NCI-H446 (cell line): Measurements from ENCODE around the gene NINJ2.

Source experiments
- DNase-seq, 2 experiments: peaks; one replicate each; lab custom pipeline; 2025; lab: John Stamatoyannopoulos, UW

Gene NINJ2

DNA sequence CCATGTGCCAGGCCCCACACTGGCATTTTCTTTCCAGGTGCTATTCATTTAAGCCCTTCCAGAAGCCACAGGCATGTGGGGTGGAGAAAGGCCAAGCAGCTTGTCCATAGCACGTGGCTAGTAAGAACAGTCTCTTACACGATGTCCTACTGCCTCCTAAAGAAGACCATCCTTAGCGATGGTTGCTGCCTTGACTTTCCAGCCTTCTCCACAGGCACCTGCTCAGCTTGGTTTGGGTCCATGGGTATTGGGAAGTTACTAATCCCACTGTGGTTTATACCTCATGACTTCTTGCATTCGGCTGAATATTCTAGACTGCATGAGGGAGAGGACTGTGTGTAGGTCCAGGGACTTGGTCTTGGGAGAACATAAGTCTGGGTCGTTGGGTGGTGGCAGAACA, 49.2 kb downstream of the NINJ2 start:
- DNase-seq = no peak

DNA sequence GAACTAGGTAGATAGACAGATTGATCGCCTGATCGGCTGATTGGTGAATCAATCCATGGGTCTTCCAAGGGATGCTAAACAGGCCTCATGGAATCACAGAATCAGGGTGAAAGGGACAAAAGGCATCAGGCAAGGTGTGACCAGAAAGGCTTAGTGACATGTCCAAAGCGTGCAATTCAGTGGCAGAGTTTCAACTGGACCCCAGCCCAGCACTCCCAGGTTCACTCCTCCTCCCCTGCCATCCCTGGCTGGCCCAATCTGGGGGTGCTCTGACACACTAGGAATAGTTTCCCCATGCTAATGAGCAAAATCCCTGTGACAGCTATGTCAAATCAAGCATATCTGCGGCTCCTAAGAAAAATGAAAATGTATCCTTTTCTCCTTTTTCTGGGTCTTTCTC, 50.4 kb downstream of the NINJ2 start:
- no peak for DNase-seq

DNA sequence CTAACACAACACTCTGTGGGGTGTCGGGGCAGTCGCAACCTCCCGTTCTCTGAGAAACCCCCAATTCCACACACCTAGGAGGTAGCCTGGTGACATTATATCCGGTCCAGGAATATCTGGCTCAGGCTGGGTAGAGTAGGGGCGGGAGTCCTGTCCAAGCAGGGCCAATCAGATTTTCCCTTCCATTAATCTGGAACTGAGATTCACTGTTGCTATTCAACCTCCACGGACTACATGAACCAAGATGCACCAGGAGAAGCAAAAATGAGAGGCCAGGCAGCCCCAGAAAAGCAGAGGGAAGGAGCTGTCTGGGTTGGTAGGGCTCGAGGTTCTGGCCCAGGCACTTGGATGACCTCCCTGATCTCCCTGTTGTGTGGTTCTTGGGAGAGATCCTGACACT, 51.0 kb downstream of the NINJ2 start:
- DNase-seq = no peak

DNA sequence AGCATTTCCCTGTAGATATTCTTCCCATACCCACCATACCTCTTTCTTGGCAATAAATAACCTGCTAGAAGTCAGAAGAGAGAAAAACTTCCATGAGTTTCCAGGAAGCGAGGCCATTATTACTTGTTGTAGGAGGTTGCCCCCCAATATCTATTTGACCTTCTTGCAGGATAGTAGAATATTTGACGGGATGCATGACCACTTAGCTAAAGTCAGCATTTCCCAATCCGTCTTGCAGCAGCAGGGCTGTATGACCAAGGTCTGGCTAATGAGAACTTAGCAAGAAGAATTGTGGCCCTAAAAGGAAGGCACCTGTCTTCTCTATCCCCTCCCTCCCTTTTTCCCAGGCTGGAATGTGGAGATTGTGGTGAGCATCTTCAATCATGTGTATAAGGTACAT, 51.5 kb downstream of the NINJ2 start:
- no peak for DNase-seq

DNA sequence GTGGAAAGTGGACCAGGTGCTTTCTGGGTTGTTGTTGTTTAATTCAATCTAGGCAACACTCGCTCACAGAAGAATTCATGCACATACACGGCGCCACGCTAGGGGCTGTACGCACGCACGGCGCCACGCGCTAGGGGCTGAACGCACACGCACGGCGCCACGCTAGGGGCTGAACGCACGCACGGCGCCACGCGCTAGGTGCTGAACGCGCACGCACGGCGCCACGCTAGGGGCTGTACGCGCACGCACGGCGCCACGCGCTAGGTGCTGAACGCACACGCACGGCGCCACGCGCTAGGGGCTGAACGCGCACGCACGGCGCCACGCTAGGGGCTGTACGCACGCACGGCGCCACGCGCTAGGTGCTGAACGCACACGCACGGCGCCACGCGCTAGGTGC, 54.3 kb downstream of the NINJ2 start:
- DNase-seq = no peak

DNA sequence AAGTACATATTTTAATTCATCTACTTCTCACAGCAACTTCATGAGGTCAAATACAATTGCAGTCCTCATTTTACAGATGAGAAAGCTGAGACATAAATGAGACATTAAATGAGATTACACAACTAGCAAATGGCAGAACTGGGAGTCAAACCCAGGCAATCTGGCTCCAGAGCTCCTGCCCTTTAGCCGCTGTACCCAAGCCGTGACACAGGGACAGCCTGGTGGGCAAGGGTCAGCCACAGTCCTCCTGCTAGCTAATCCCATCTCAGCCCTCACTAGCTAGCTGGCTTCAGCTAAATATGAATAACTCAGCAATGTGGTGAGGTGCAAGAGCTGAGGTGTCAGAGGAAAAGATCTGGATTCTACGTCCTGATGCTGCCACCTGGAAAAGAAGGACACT, 54.8 kb downstream of the NINJ2 start:
- no peak for DNase-seq

DNA sequence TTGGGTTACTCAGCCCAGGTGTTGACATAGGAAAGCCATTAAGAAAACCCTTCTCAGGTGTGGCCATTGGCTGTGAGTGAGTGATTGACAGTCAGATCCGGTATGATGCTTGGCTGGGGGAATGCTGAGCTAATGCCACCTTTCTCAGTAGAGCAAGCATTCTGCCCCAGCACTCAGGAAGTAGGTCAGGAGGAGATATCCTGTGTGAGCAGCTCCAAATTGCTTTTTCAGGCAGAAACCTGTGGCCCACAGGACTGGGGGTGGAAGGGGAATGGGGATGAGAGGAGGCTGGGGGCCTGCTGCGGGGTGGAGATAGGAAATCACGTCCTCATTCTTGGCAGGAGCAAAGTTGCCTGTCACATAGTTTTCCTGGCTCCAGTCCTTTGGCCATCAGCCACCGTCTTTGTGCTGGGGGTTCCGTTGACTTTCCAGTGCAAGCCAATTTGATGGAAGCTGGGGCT, 55.7 kb downstream of the NINJ2 start:
- DNase-seq = peak; percentile 34 to 68

DNA sequence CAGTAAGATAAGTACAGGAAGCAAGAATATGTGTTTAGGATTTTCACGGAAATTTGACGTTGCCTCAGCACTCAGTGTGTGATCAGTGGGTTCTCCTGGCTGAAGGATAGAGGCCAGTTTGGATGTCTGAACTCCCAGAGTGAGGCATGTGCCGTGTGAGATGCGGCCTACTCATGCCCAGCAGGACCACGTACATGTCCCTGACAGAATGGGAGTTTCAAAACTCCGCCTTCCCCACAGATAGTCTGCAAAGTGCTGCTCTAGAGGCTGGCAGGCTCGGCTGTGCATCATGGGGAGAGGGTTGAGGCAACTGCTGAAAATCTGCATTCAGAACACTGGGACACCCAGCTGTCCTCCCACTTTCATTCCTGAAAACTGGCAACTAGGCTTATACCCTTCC, 58.3 kb downstream of the NINJ2 start:
- DNase-seq = no peak

DNA sequence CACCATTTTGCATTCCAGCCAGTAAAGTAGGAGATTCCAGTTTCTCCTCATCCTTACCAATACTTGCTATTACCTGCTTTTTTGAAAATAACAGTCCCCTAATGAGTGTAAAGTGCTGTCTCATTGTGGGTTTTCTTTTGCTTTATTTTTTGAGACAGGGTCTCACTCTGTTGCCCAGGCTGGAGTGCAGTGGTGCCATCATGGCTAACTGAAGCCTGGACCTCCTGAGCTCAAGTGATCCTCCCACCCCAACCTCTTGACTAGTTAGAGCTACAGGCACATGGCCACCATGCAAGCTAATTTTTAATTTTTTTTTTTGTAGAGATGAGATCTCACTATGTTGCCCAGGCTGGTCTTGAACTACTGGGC, 60.6 kb downstream of the NINJ2 start:
- no peak for DNase-seq

DNA sequence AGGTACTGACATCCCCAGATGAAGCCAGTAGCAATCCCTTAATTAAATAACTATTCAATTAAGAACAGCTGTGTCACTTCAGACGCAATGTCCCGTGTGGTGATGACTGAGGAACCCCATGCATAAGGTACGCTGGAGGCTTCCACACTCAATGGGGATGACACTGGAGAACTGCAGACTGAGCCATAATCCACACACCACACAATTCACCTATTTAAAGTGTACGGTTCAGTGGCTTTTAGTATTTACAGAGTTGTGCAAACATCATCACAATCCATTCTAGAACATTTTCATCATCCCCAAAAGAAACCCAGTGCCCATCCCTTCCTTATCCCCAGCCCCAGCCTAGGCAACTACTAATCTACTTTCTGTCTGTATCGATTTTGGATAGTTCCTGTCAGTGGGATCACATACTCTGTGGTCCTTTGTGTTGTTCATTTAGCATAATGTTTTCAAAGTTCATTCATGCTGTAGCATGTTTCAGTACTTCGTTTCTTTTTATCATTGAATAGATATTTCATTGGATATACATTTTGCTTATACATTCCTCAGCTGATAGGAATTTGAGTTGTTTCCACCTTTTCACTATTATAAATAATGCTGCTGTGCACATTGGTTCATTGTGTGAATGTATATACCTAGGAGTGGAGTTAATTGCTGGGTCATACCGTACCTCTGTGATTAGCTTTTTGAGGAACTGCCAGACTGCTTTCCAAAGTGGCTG, 61.1 kb downstream of the NINJ2 start:
- DNase-seq = no peak

DNA sequence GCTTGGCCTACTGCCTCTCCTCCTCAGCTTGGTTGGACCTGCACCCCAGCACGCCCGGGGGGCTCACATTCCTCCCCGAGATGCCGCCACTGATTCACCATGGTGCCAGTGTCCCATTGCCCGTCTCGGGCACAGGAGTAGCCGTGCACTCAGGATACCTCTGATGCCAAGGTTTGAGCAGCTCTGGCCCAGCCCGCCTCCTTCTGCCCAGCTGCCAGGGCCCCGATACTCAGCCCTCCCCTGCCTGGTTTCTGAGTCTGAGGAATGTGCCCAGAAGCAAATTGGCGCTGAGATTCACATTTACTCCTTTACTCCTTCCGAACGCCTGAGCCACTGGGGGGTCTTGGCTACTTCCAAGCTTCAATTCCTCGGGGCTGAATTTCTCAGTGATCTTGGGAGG, 63.5 kb downstream of the NINJ2 start:
- DNase-seq = no peak

DNA sequence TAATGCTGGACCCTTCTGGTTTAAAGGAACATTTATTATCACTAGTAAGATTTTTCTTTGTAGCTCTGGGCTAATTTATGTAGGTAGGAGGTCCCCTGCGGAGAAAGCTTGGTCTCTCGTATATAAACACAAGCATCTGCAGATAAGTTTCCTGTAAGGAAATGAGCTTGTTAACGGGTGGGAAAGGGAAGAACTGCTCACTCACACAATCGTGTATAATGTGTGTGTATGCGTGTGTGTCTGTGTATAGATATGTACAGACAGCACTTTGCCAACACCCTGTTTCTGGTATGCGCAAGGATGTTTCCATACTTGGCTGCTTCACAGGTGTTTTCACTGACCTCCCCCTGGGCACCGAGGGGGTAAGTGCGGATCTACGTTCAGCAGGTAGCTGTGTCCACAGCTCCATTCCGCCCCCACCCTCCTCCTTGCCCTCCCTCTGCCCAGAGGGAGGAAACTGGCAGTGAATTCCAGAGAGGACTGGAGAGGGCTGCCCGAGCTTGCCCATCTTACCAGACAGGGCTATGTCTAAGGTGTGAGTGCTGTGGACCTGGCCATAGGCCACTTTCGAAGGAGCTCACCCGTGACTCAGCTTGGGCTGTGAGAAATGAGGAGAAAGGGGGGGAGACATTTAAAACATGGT, 65.2 kb downstream of the NINJ2 start:
- DNase-seq = no peak

DNA sequence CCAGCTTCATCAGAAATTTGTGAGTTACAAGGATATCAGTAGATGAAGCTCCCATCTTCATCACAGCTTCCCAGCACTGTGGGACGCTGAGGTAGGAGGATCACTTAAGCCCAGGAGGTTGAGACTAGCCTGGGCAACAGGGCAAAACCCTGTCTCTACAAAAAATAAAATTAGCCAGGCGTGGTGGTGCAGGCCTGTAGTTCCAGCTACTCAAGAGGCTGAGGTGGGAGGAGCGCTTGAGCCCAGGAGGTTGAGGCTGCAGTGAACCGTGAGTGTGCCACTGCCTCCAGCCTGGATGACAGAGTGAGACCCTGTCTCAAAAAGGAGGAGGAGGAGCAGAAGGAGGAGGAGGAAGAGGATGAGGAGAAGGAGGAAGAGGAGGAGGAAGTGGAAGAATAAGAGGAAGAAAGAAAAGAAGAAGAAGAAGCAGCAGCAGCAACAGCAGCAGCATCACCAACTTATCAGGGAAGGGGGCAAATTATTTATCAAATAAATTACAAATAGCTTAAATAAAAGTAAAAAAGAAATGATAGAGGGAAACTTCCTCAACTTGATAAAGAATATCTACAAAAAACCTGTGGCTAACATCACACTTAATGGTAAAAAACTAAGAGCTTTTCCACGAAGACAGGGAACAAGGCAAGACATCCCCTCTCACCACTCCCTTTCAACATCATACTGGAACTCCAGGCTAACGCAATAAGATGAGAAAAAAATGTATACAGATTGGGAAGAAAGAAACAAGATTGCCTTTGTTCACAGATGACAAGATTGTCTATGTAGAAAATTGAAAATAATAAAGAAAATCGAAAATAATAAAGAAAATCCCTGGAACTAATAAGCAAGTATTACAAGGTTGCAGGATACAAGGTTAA, 69.6 kb downstream of the NINJ2 start:
- DNase-seq = no peak

DNA sequence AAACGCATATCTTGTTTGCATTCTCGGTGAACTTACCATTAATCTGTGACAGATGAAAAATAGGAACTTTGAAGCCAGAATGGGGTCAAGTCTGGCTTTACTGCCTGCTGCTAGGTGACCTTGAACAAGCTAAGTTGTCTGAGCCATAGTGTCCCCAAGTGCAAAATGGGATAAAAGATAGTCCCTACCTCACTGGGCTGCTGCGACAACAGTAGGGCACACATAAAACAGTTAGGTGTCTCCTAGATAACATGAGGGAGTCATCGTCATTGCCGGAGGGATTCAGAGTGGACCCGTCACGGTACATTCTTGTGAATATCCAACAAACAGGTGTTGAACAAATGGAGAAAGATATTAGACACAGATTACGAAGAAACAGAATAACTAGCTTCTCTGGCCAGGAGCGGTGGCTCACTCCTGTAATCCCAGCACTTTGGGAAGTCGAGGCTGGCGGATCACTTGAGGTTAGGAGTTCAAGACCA, 71.2 kb downstream of the NINJ2 start:
- no peak for DNase-seq

DNA sequence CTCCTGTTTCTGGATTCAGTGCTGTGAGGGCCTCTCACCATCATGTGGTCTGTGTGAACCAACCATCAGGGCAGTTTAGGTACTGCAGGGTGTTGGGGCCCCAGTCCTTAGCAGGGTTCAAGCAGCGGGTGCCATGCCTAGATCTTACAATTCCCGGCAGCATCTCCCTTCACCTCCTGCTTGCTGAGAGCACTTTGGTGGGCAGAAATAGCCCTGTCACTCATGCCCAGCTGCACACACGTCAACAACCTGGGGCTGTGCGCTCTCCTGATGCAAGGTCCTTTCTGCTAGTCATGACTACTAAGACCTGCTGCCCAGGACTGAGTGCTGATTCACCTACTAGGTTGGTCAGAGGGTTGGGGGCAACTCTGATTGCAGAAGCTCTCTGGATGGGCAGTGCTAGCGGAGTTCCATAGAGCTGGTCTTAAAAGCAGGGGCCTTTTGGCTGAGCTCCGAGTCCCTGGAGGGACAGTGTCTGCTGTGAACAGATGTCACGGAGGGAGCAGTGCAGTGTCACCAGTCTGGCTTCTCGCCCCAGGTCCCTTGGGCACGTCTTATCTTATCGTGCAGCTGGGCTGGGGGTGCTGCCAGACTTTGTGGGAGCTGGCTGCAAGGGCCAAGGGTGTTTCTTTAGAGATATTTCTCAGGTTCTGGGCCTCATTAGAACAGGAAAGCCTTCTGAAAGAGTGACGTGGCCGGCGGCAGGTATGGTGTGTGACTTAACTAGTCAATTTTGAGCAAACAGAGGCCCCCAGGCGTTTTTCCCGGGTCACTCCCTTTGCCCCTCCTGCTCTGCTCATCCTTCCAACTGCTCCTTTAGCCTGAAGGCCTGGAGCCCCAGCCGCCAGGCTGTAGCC, 71.8 kb downstream of the NINJ2 start:
- peak in 1 of 2 experiments; percentile 12 for DNase-seq

DNA sequence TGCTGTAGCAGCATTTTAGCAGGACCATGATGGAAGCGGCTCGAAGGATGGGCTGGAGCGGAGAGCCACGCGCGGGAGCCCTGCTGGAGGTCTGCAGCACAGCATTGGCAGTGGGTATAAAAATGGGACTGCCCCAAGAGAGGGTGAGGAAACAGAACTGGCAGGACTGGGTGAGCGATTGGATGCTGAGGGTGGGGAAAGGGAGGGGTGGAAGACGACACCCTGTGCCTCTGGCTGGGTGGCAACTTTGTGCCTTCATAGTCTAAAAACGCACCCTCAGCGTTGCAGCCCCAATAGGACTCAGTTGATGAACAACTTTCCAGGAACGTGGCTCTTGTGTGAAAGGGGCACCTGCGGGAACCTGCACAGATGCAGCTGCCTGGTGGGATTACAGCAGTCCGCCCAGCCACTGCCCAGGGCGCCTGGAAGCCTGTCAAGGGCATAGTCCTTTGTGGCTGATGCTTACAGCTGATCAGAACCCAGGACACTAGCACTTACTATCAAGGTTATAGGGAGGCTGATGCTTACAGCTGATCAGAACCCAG, 73.0 kb downstream of the NINJ2 start:
- no peak for DNase-seq

DNA sequence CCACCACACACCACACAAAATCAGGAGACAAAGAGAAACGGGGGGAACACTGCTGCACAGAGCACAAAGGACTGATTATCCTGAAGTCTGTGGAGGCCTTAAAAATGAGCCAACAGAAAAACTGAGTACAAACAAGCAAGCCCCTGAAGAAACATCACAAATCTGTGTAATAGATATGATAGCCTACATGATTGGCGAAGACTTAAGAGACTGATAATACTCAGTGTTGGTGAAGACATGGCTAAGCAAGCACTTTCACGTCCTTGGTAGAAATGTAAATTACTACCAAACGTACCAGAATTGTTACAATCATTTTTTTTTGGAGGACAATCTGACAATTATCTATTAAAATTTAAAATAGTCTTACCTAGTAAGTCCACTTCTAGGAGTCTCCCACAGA, 74.6 kb downstream of the NINJ2 start:
- no peak for DNase-seq

DNA sequence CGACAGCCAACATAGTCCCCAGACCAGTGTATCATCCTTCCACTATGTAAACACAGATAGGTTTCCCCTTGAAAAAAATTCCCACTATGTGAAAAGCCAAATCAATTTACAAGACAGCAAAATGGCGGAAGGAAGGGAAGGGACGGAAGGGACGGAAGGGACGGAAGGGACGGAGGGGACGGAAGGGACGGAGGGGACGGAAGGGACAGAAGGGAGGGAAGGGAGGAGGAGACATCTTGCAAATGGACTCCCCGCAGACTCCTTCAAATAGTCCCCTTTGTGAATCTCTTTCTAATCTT, 75.3 kb downstream of the NINJ2 start:
- no peak for DNase-seq

DNA sequence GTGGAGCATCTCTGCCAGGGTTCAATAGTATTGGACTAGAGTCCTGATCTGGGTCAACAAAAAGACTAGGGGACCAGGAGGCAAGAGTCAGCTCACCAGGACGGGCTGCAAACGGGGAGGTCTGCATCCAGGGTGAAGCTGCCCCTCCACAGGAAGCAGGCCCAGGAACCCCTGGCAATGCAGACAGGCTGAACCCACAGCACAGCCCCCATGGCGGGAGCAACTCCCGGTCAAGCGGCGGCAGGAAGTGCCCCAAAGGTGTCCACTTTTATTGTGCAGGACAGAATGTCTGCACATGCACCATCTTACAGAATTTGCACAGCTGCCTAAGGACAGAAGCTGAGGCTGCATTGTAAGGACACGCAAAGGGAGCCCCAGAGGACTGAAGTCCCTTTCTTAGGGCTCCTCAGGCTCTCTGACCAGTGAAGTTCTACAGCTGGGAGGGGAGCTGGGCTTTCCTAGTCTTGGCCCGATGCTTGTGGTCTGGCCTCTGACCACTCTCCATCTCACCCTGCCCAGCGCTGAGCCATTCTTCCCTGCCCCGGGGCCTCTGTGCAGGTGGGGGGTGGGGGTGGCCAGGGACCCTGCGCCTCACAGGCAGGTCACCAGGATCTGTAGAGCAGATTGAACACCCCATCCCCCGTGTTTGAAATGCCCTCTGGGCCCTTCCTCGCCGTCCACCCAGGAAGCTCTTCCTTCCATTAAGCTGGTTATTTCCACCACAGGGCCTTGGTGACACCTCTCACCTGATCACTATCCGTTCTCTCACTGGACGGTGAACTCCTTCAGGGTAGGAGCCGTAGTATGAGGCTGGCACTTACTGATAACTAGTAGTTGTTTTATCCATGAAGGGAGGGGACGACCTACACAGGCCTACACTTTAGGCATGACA, 75.9 kb downstream of the NINJ2 start:
- no peak for DNase-seq

DNA sequence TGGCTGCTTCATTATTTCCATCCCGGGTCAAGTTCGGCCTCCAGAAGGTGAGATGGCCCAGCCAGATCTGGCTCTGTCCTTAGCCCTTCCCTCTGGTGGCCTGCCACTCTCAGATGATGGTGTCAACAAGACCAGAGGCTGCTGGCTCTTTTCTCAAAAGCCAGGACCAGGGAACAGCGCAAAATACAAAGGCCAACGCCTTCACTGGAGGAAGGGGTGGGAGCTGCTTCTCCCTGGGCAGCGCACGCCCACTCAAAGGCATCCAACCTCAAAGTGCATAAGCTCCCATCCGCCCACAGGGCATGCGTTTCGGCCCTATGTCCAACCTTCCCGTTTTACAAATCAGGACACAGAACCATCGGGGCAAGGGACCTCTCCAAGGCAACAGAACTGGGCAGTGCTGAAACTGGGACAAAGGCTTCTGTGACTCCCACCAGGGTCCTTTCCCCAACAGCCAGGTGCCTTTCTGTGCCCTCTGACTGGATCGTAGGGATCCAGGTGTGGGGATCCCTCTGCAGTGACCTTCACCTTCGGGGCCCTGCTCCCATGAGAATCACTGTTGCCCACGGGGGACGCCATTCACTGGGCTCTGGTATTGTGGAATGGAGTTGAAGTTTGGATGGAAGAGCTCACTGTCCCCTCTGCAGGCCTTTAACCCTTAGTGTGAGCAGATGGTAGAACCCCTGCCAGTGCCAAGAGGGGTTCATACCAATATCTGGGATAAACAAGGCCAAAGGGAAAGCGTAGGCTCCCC, 76.8 kb downstream of the NINJ2 start:
- no peak for DNase-seq
